Nephron (organoid): ENCODE results near the gene MYOM3.

Experiments
- H3K27ac Mint-ChIP-seq, 3 experiments: 2 replicates each; pipeline ENCODE4 v1.8.0; 2020; ENCODE audit warnings: mixed read lengths in 3 of 3, mild to moderate bottlenecking in 2 of 3, moderate library complexity in 1 of 3
- H3K27me3 Mint-ChIP-seq: 2 replicates; pipeline ENCODE4 v1.8.0; 2021; ENCODE audit warnings: low read depth, mild to moderate bottlenecking, moderate library complexity, mixed read lengths
- H3K36me3 Mint-ChIP-seq: 2 replicates; pipeline ENCODE4 v1.8.0; 2020; ENCODE audit warnings: low read depth, mixed read lengths
- H3K4me1 Mint-ChIP-seq: 2 replicates; pipeline ENCODE4 v1.8.0; 2020; ENCODE audit warnings: mixed read lengths
- H3K4me3 Mint-ChIP-seq, 3 experiments: 2 replicates each; pipeline ENCODE4 v1.8.0; 2020; ENCODE audit warnings: mild to moderate bottlenecking in 3 of 3, mixed read lengths in 3 of 3, moderate library complexity in 2 of 3
- H3K9me3 Mint-ChIP-seq: 2 replicates; pipeline ENCODE4 v1.8.0; 2020; ENCODE audit warnings: mixed read lengths
- CTCF ChIP-seq, 3 experiments: fragments of 200-600 bp; sonication (generic); IDR thresholded peaks; one replicate each; pipeline ENCODE4 v1.5.0; 2021; ENCODE audit warnings: antibody characterized with exemption in 3 of 3; ENCODE audit not compliant: unreplicated experiment in 3 of 3

MYOM3 gene

GRCh38 chr1:24085546-24085945 is 26.4 kb downstream of the MYOM3 start:
- H3K36me3 Mint-ChIP-seq: peaks cover 12% of the 10 kb centered on the region

GRCh38 chr1:24085007-24085406 is 26.9 kb downstream of the MYOM3 start:
- H3K36me3 Mint-ChIP-seq: peaks cover 12% of the 10 kb centered on the region
- H3K27ac Mint-ChIP-seq: no peak overlapping the region
- no peaks in the 10 kb centered on the region for H3K9me3 Mint-ChIP-seq
- TF ChIP-seq CTCF (IDR thresholded peaks at IDR 0.05; ENCODE audit: unreplicated experiment in 3 of 3): no peak
- no peak overlapping the region for H3K4me3 Mint-ChIP-seq
- peaks cover 12% of the 10 kb centered on the region for H3K4me1 Mint-ChIP-seq
- H3K27me3 Mint-ChIP-seq: peaks cover 14% of the 10 kb centered on the region

More at GRCh38 chr1:24085546-24085945, 26.4 kb downstream of the MYOM3 start:
- H3K4me3 Mint-ChIP-seq: no peak overlapping the region
- H3K27ac Mint-ChIP-seq: no peak overlapping the region
- peaks cover 14% of the 10 kb centered on the region for H3K27me3 Mint-ChIP-seq
- no peaks in the 10 kb centered on the region for H3K9me3 Mint-ChIP-seq
- peaks cover 12% of the 10 kb centered on the region for H3K4me1 Mint-ChIP-seq
- no peak for TF ChIP-seq CTCF (IDR thresholded peaks at IDR 0.05; ENCODE audit: unreplicated experiment in 3 of 3)

- Mint-ChIP-seq H3K4me3 (no peak overlapping the region), H3K9me3 (no peaks in the 10 kb centered on the region), H3K27ac (no peak overlapping the region), H3K4me1 (peaks cover 12% of the 10 kb centered on the region), H3K36me3 (peaks cover 12% of the 10 kb centered on the region), H3K27me3 (peaks cover 11% of the 10 kb centered on the region)
- TF ChIP-seq CTCF (IDR thresholded peaks at IDR 0.05; ENCODE audit: unreplicated experiment in 3 of 3): no peak
Observed at GRCh38 chr1:24084050-24084449, 27.9 kb downstream of the MYOM3 start.

GRCh38 chr1:24082372-24082771 is 29.6 kb downstream of the MYOM3 start:
- TF ChIP-seq CTCF (IDR thresholded peaks at IDR 0.05; ENCODE audit: unreplicated experiment in 3 of 3): no peak
- Mint-ChIP-seq H3K4me1 (peaks cover 8% of the 10 kb centered on the region), H3K4me3 (no peak overlapping the region)

GRCh38 chr1:24081190-24081589 is 30.7 kb downstream of the MYOM3 start:
- Mint-ChIP-seq H3K27me3 (no peaks in the 10 kb centered on the region), H3K9me3 (no peaks in the 10 kb centered on the region), H3K4me3 (no peak overlapping the region), H3K36me3 (peaks cover 12% of the 10 kb centered on the region), H3K4me1 (no peaks in the 10 kb centered on the region), H3K27ac (no peak overlapping the region)
- TF ChIP-seq CTCF (IDR thresholded peaks at IDR 0.05; ENCODE audit: unreplicated experiment in 3 of 3): no peak

More at GRCh38 chr1:24082372-24082771, 29.6 kb downstream of the MYOM3 start:
- peaks cover 12% of the 10 kb centered on the region for H3K36me3 Mint-ChIP-seq
- H3K27me3 Mint-ChIP-seq: peaks cover 7% of the 10 kb centered on the region
- H3K9me3 Mint-ChIP-seq: no peaks in the 10 kb centered on the region
- H3K27ac Mint-ChIP-seq: no peak overlapping the region

GRCh38 chr1:24080131-24080530 is 31.8 kb downstream of the MYOM3 start:
- TF ChIP-seq CTCF (IDR thresholded peaks at IDR 0.05; ENCODE audit: unreplicated experiment in 3 of 3): no peak
- H3K4me3 Mint-ChIP-seq: no peak overlapping the region
- no peaks in the 10 kb centered on the region for H3K4me1 Mint-ChIP-seq
- H3K27ac Mint-ChIP-seq: no peak overlapping the region
- H3K36me3 Mint-ChIP-seq: peaks cover 5% of the 10 kb centered on the region
- no peaks in the 10 kb centered on the region for H3K9me3 Mint-ChIP-seq
- no peaks in the 10 kb centered on the region for H3K27me3 Mint-ChIP-seq
